ENCODE measurements around the gene ERBB4. TPM values are rescaled to one million over a fixed set of nuclear protein-coding genes. Genes with fewer than 3 reads are reported as not detected.

ERBB4 gene
- total and polyA plus RNA-seq, 5 donors = 4.3 to 38.8 (median 33.4) TPM

DNA sequence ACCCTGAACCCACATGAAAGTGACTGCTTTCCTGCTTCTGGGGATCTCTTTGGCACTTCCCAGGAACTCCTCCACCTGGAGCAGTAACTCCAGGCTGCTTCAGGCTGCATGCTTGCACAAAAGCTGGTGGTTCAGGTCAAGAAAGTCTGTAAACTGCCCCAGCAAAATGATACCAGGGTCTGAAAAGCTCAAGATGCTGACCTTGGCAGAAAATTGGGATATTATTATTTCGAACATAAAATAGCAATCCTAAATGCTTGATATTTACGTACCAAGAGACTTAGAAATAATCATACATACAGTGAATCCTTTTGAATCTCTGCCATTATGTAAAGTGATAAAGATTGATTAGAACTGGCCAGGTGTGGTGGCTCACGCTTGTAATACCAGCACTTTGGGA lies 674.3 kb downstream of the ERBB4 start:
- no peaks in the 10 kb centered on the region for H3K9me3 ChIP-seq (ENCODE audit: control insufficient read depth, low read length)
- H3K27ac ChIP-seq (ENCODE audit: low read length) = no peak overlapping the region
- no peaks in the 10 kb centered on the region for H3K27me3 ChIP-seq (ENCODE audit: control insufficient read depth, insufficient read depth)
- DNase-seq (no peak), ATAC-seq (no peak)
- H3K4me1 ChIP-seq (ENCODE audit: control insufficient read depth, insufficient read depth, low read length) = no peaks in the 10 kb centered on the region
- 85% methylated on average over 3 of the region's 3 CpGs for WGBS
- no peak overlapping the region for H3K4me3 ChIP-seq (ENCODE audit: low read length)
- intact Hi-C loops (cut with DNase I) = no loop called here

DNA sequence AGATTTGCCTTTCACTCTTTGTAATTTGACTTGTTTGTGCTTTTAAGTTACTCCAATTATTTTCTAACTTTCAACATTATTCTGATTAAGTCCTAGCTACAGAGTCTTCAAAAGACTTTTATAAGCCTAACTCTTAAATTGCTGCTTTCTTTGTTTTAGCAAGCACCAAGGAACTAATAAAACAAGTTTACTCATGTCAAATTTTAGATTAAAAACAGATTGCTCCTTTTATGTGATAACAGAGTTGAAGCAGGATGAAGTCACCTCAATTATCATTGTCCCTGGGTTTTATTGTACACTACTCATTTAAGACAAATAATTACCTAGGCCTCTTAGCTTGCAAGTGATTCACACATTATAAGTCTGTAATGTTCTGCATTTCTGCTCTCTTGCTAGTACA lies 678.4 kb downstream of the ERBB4 start:
- Histone ChIP-seq H3K9me3 (ENCODE audit: control insufficient read depth, low read length) (no peaks in the 10 kb centered on the region), H3K27me3 (ENCODE audit: control insufficient read depth, insufficient read depth) (no peaks in the 10 kb centered on the region), H3K4me3 (ENCODE audit: low read length) (no peak overlapping the region), H3K27ac (ENCODE audit: low read length) (no peak overlapping the region), H3K4me1 (ENCODE audit: control insufficient read depth, insufficient read depth, low read length) (no peaks in the 10 kb centered on the region)
- no peak for DNase-seq
- no peak for ATAC-seq
- intact Hi-C loops (cut with DNase I) = no loop called here

DNA sequence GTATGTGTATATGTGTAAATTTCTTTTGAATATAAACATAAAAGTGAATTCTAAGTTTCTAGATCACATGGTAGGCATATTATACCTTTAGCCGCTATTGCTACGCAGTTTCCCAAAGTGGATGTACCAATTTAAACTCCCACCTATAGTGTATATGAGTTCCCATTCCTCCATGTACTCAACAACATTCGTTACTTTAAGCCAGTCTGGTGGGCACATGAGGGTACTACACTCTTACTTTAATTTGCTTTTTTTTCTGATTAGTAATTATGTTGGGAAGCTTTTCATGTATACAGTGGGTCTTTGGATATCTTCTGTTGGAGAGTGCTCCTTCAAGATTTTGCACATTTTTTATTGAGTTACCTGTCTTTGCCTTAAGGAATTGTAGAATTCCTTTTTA lies 683.8 kb downstream of the ERBB4 start:
- Histone ChIP-seq H3K27ac (ENCODE audit: low read length) (no peak overlapping the region), H3K4me1 (ENCODE audit: control insufficient read depth, insufficient read depth, low read length) (no peaks in the 10 kb centered on the region), H3K9me3 (ENCODE audit: control insufficient read depth, low read length) (no peaks in the 10 kb centered on the region), H3K4me3 (ENCODE audit: low read length) (no peak overlapping the region), H3K27me3 (ENCODE audit: control insufficient read depth, insufficient read depth) (no peaks in the 10 kb centered on the region)
- ATAC-seq = no peak
- intact Hi-C loops (cut with DNase I) = no loop called here
- WGBS = 93% methylated on average over 3 of the region's 3 CpGs
- no peak for DNase-seq

DNA sequence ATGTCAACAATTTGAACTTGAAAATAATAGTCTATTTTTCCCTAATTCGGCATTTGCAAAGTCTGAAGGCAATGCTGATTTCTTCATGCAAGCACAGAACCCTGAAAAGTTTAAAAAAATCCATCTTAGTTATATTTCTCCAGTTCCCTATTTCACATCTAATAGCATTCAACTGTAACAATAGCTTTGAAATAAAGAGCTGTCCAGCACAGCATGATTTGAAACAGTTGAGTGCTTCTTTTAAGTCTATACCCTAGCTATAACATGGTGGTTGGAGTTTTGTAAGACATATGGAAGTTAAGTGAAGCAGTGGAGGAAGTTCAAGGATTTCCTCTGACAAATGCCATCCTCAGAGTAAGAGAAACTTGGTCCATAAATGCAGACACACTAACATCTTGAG lies 691.9 kb downstream of the ERBB4 start:
- Histone ChIP-seq H3K4me1 (ENCODE audit: control insufficient read depth, insufficient read depth, low read length) (no peaks in the 10 kb centered on the region), H3K4me3 (ENCODE audit: low read length) (no peak overlapping the region), H3K27me3 (ENCODE audit: control insufficient read depth, insufficient read depth) (no peaks in the 10 kb centered on the region), H3K27ac (ENCODE audit: low read length) (no peak overlapping the region), H3K9me3 (ENCODE audit: control insufficient read depth, low read length) (no peaks in the 10 kb centered on the region)
- DNase-seq = no peak
- no peak for ATAC-seq
- WGBS = 72% methylated on average over 1 of the region's 1 CpG
- intact Hi-C loops (cut with DNase I) = no loop called here

DNA sequence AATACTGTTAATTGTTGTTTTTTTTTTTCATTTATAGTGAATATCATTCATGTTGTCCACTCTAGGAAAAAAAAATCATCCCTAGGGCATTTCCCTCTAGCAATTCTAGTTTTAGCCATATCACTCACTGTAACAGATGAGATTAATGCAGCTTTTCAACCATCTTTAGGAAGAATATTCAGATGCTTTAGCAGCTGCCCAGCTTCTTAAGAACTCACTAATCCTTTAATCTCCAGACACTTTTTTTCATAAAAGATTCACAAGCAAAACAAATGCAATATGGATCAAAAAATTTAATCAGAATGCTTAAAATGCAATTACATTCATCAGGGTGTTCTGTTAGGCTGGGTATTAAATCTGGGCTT lies 692.6 kb downstream of the ERBB4 start:
- intact Hi-C loops (cut with DNase I) = no loop called here
- Histone ChIP-seq H3K4me1 (ENCODE audit: control insufficient read depth, insufficient read depth, low read length) (no peaks in the 10 kb centered on the region), H3K4me3 (ENCODE audit: low read length) (no peak overlapping the region), H3K9me3 (ENCODE audit: control insufficient read depth, low read length) (no peaks in the 10 kb centered on the region), H3K27me3 (ENCODE audit: control insufficient read depth, insufficient read depth) (no peaks in the 10 kb centered on the region), H3K27ac (ENCODE audit: low read length) (no peak overlapping the region)
- no peak for ATAC-seq
- no peak for DNase-seq

DNA sequence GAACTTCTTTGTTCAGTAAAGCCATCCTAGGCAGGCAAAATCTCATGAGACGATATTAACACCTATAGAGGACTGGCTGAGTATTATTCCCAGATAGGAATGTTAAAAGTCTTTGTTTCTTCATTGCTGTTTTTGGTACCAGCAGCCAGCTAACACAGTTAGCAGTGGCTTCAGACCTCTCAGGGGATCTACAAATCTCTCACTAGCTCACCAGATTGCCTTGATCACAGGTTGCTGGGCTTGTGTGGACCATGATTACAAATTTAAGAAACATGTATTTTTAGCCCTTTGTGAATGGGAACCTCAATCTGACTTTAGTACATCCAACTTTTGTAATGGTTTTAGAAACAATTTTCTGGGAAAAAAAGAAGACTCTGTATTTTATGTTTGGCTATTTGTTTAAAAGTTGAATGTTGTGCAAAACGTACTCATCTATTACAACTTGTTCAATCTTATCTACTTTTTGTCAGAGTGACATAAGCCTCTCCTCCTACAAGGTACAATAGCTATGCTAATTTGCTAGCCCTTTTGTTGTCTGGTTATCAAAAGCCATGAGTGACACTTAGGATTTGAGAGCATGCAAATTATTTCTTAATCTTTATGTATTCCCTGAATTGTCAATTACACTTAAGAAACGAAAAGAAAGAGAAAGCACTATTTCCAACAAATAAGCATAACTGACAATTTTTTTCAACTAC lies 693.1 kb downstream of the ERBB4 start:
- Histone ChIP-seq H3K4me1 (ENCODE audit: control insufficient read depth, insufficient read depth, low read length) (no peaks in the 10 kb centered on the region), H3K27me3 (ENCODE audit: control insufficient read depth, insufficient read depth) (no peaks in the 10 kb centered on the region), H3K9me3 (ENCODE audit: control insufficient read depth, low read length) (no peaks in the 10 kb centered on the region), H3K4me3 (ENCODE audit: low read length) (no peak overlapping the region), H3K27ac (ENCODE audit: low read length) (no peak overlapping the region)
- DNase-seq (no peak), ATAC-seq (no peak)
- 63% methylated on average over 3 of the region's 3 CpGs for WGBS
- intact Hi-C loops (cut with DNase I) = no loop called here

DNA sequence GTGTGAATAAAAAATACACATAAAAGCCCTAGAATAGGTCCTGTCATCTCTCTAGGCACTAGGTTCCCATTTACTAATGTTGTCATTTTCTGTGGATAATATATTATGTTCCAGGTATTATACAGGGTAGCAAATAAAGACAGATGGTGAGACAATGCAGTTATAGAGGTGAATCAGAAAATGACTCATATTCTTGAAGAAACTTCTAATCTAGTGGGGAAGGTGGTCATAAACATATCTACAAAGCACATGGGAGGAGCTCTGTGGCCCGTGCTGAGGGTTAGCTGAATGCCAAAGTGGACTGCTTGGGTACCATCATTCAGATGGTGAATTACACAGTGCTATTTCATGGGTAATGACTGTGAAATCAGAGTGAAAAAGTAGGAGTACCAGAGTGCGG lies 700.9 kb downstream of the ERBB4 start:
- Histone ChIP-seq H3K9me3 (ENCODE audit: control insufficient read depth, low read length) (no peaks in the 10 kb centered on the region), H3K27me3 (ENCODE audit: control insufficient read depth, insufficient read depth) (no peaks in the 10 kb centered on the region), H3K4me1 (ENCODE audit: control insufficient read depth, insufficient read depth, low read length) (no peaks in the 10 kb centered on the region), H3K27ac (ENCODE audit: low read length) (no peak overlapping the region), H3K4me3 (ENCODE audit: low read length) (no peak overlapping the region)
- intact Hi-C loops (cut with DNase I) = no loop called here
- 81% methylated on average over 2 of the region's 2 CpGs for WGBS
- no peak for ATAC-seq
- DNase-seq = no peak

DNA sequence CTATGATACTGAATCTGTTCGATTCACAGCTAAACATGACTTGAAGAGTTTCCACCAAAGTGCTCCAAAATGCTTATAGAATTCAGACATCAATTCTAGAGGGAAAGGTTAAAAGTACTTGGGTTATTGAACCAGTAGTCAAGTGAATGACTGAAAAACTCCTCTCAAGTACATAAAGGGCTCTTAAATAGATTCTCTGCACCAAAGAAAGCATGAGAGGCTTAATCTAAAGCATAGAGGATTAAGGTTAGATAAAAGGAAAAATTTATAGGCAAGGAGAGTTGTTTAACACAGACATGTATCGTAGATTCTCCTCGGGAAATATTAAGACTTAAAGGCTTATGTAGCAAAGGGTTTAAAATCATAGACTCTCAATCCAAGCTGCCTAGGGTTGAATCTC lies 701.4 kb downstream of the ERBB4 start:
- DNase-seq = no peak
- no peaks in the 10 kb centered on the region for H3K9me3 ChIP-seq (ENCODE audit: control insufficient read depth, low read length)
- WGBS = 79% methylated on average over 3 of the region's 3 CpGs
- no peaks in the 10 kb centered on the region for H3K4me1 ChIP-seq (ENCODE audit: control insufficient read depth, insufficient read depth, low read length)
- no peaks in the 10 kb centered on the region for H3K27me3 ChIP-seq (ENCODE audit: control insufficient read depth, insufficient read depth)
- intact Hi-C loops (cut with DNase I) = no loop called here
- H3K4me3 ChIP-seq (ENCODE audit: low read length) = no peak overlapping the region
- no peak overlapping the region for H3K27ac ChIP-seq (ENCODE audit: low read length)
- ATAC-seq = no peak

DNA sequence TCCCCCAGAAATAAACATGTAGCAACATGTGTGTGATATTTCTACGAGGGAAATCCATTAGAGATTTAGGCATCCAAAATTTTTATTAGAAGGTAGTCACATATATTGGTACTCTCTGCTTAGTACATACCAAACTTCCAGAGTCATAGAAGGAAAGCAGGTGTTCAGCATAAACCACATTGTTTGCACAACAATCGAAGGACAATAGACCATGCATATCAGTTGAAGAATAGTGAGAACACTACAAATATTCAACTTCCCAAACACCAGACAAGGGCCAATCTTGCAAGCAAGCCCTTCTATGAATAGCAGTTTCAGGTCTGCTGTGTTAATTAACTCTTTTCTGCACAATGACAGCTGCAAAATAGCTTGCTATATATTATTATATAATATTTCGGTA lies 702.2 kb downstream of the ERBB4 start:
- no peak overlapping the region for H3K4me3 ChIP-seq (ENCODE audit: low read length)
- H3K27me3 ChIP-seq (ENCODE audit: control insufficient read depth, insufficient read depth) = no peaks in the 10 kb centered on the region
- DNase-seq (no peak), ATAC-seq (no peak)
- 65% methylated on average over 3 of the region's 3 CpGs for WGBS
- H3K4me1 ChIP-seq (ENCODE audit: control insufficient read depth, insufficient read depth, low read length) = no peaks in the 10 kb centered on the region
- intact Hi-C loops (cut with DNase I) = no loop called here
- H3K27ac ChIP-seq (ENCODE audit: low read length) = no peak overlapping the region
- H3K9me3 ChIP-seq (ENCODE audit: control insufficient read depth, low read length) = no peaks in the 10 kb centered on the region

DNA sequence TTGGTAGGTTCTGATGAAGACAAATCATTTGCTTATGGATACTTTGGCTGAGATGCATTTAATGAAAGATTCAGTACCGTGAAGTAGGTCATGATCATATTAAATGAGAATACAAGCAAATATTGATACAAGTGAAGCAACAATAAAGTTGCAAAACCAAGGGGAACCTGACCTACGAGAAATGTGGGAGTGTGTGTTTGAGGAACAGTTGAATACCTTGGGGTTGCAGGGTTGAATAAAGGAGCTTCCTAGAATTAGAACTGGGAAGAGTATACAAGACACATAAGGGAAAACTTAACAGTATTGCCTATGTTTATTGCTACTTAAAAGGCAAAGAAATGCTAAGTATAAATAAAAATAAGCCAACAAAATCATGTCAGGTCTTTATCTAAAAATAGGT lies 702.9 kb downstream of the ERBB4 start:
- intact Hi-C loops (cut with DNase I) = no loop called here
- H3K4me1 ChIP-seq (ENCODE audit: control insufficient read depth, insufficient read depth, low read length) = no peaks in the 10 kb centered on the region
- DNase-seq (no peak), ATAC-seq (no peak)
- H3K4me3 ChIP-seq (ENCODE audit: low read length) = no peak overlapping the region
- WGBS = 71% methylated on average over 2 of the region's 2 CpGs
- no peaks in the 10 kb centered on the region for H3K27me3 ChIP-seq (ENCODE audit: control insufficient read depth, insufficient read depth)
- no peaks in the 10 kb centered on the region for H3K9me3 ChIP-seq (ENCODE audit: control insufficient read depth, low read length)
- H3K27ac ChIP-seq (ENCODE audit: low read length) = no peak overlapping the region

DNA sequence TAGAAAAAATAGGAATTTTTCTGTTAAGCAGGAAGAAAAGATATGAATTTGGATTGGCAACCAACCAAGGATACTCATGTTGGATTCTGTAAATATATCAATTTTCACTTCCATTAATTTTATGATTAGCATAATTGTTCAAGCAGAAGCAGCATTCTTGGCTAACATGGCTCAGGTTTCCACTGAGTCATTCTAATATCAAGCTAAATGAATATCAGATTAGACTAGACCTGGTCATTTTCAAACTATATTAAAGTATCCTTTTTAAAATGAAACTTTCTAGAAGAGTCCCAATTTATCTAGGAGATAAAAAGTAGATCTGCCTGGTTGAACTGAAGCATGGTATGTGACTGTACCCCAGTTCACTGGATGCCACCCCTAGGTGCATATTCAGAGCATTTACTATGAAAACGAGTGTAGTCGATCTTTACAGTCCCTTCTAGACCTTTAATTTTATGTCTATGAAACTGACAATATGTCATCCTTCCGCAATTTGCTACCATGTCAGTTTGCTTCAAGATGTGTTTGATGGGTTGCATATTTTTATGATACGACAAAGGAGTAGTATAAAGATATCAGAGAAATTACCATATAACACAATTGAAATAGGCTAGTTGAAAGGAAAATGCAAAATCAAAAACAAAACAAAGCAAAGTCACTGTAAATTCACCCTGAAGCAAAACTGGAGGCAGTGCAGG lies 704.9 kb downstream of the ERBB4 start:
- ATAC-seq = no peak
- no peak for DNase-seq
- H3K4me1 ChIP-seq (ENCODE audit: control insufficient read depth, insufficient read depth, low read length) = no peaks in the 10 kb centered on the region
- H3K27ac ChIP-seq (ENCODE audit: low read length) = no peak overlapping the region
- H3K27me3 ChIP-seq (ENCODE audit: control insufficient read depth, insufficient read depth) = no peaks in the 10 kb centered on the region
- 80% methylated on average over 4 of the region's 4 CpGs for WGBS
- H3K4me3 ChIP-seq (ENCODE audit: low read length) = no peak overlapping the region
- no peaks in the 10 kb centered on the region for H3K9me3 ChIP-seq (ENCODE audit: control insufficient read depth, low read length)
- intact Hi-C loops (cut with DNase I) = no loop called here

DNA sequence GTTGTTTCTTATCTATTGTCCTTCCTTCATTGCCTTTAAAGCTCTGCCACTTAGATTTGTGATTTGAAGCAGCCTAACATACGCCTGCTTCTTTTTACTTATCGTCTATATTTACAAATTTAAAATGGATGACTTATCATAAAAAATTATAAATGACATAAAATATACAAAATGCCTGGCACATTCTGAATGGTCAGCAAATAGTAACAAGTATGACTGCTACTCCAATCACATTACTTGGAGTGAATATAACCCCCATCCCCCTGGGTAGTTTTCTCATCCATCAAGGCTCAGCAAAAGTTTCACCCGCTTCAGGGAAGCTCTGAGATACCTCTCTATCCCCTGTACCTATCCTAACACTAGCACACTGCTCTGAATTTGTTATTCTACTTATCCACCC lies 708.9 kb downstream of the ERBB4 start:
- Histone ChIP-seq H3K27me3 (ENCODE audit: control insufficient read depth, insufficient read depth) (no peaks in the 10 kb centered on the region), H3K9me3 (ENCODE audit: control insufficient read depth, low read length) (no peaks in the 10 kb centered on the region), H3K4me1 (ENCODE audit: control insufficient read depth, insufficient read depth, low read length) (no peaks in the 10 kb centered on the region), H3K27ac (ENCODE audit: low read length) (no peak overlapping the region), H3K4me3 (ENCODE audit: low read length) (no peak overlapping the region)
- no peak for ATAC-seq
- intact Hi-C loops (cut with DNase I) = no loop called here
- no peak for DNase-seq
- 83% methylated on average over 3 of the region's 3 CpGs for WGBS

Data from right cardiac atrium (tissue), 5 donors.